Ovary (tissue), 9 donors: ENCODE measurements around the gene IP6K2. TPM values are rescaled to one million over a fixed set of nuclear protein-coding genes. Genes with fewer than 3 reads are reported as not detected.

Experiments used
- DNase-seq, 5 donors: peaks; one replicate each; pipeline ENCODE4 v3.0.0-alpha.2; 2019 to 2020
- H3K27ac ChIP-seq, 2 donors: fragments of 200-600 bp; one replicate each; pipeline versions ENCODE4 v1.5.1 to v1.8.0; 2019 to 2022
- H3K27me3 ChIP-seq: fragments of 200-600 bp; one replicate; pipeline ENCODE4 v1.8.0; 2022
- H3K36me3 ChIP-seq: fragments of 200-600 bp; sonication (generic); one replicate; pipeline ENCODE4 v1.5.1; 2019
- H3K4me1 ChIP-seq: one replicate; pipeline ENCODE4 v1.8.1; 2013; ENCODE audit warnings: mild to moderate bottlenecking, moderate library complexity; ENCODE audit not compliant: insufficient read depth
- H3K4me3 ChIP-seq: fragments of 200-600 bp; sonication (generic); one replicate; pipeline ENCODE4 v1.5.1; 2017
- H3K9me3 ChIP-seq, 2 donors: fragments of 200-600 bp in 1 of 2; sonication (generic) in 1 of 2; one replicate each; pipeline versions ENCODE4 v1.5.1 to v1.8.1; 2013 to 2019; ENCODE audit warnings: mild to moderate bottlenecking in 1 of 2, moderate library complexity in 1 of 2
- EP300 ChIP-seq: sonication (generic); formaldehyde crosslinking; IDR thresholded peaks from one replicate; pipeline ENCODE4 v1.6.1; 2017; ENCODE audit warnings: antibody characterized with exemption
- POLR2A ChIP-seq: fragments of 450-650 bp; IDR thresholded peaks from one replicate; pipeline ENCODE4 v1.6.1; 2017; ENCODE audit warnings: antibody characterized with exemption, mild to moderate bottlenecking, moderate library complexity
- WGBS, 3 donors: extraction: QIAGEN DNeasy Blood & Tissue Kit in 1 of 3; methylation state at CpG; one replicate each; pipeline versions ENCODE4 v1.1.5 to v1.1.7; 2013 to 2017; 5-methylcytosine and 5-hydroxymethylcytosine counted together
- intact Hi-C, 4 donors: fragments of 100-400 bp; cut with DNase I; formaldehyde crosslinking; loops; one replicate each; pipeline versions ENCODE4 v1.11.0 to v1.15.1; 2022 to 2023
- polyA plus RNA-seq, 2 donors: library from polyadenylated mRNA; stranded (reverse); fragments of 200-250 nt in 1 of 2; fragments of 350-450 nt in 1 of 2; fragmentation: Illumina TruSeq in 1 of 2; extraction: RNeasy Lipid Tissue Mini Kit (QIAGEN cat#74804) in 1 of 2; gene quantifications; one replicate each; pipeline ENCODE4 v1.2.3, GENCODE V29; 2013 to 2014
- total RNA-seq, 7 donors: library from RNA; depleted of rRNA in 2 of 7; stranded (reverse); fragments of >200 nt in 2 of 7; fragmentation: NEBNext Ultra II Directional in 3 of 7; extraction: Animal tissue kit (Norgen Biotek cat#: 25700) in 3 of 7; gene quantifications; one replicate each; pipeline versions ENCODE4 v1.1.0 to v1.2.4, GENCODE V29; 2016 to 2023
- TF ChIP-seq, protein P1 (sequence below), 3 donors: fragments of 450-650 bp in 2 of 3; fragments of 200-600 bp in 1 of 3; IDR thresholded peaks; one replicate each; pipeline versions ENCODE4 v1.5.1 to v1.8.0; 2016 to 2022; ENCODE audit warnings: antibody characterized with exemption in 3 of 3, mild to moderate bottlenecking in 1 of 3
- donor health status: DM: no; HTN: no; CAD: no; lungs with moderate emphysema.
- donor health status: DM: no; HTN: no; CAD: no.
- donor health status: Bipolar disorder and iron deficiency.
- donor health status: DM: yes; HTN: yes; CAD: no.
- donor health status: DM: no; HTN: no; CAD: no.
- donor health status: DM: yes; HTN: yes; CAD: no.

IP6K2 gene
- total and polyA plus RNA-seq, 9 donors = 51.8 to 132 (median 62.7) TPM

DNA sequence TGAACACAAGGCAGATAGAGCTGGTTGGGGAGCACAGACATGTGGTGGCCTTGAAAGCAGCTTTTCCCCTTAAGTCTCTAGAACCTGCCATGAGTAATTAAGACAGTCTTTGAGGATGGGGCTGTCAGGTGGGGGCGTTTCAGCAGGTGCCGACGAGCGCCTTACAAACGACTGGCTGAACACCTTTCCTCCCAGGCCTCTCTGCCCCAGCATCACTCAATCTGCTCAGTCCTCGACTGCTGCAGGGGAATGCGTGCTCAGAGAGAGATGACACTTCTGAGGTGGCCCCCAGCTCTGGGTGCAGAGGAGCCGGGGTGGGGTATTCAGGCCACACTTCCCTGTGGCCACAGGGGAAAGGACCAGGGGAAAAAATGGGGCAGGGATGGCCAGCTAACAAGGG, 23.2 kb downstream of the IP6K2 start:
- no peaks in the 10 kb centered on the region for H3K36me3 ChIP-seq
- H3K27me3 ChIP-seq = no peaks in the 10 kb centered on the region
- peak overlapping the region; percentile 59 for H3K4me3 ChIP-seq
- H3K27ac ChIP-seq = peak overlapping the region; percentile 66 to 83
- WGBS, 3 donors = 52 to 64% (median 54%) methylated on average over 8 of the region's 8 CpGs
- TF ChIP-seq, protein P1, sequence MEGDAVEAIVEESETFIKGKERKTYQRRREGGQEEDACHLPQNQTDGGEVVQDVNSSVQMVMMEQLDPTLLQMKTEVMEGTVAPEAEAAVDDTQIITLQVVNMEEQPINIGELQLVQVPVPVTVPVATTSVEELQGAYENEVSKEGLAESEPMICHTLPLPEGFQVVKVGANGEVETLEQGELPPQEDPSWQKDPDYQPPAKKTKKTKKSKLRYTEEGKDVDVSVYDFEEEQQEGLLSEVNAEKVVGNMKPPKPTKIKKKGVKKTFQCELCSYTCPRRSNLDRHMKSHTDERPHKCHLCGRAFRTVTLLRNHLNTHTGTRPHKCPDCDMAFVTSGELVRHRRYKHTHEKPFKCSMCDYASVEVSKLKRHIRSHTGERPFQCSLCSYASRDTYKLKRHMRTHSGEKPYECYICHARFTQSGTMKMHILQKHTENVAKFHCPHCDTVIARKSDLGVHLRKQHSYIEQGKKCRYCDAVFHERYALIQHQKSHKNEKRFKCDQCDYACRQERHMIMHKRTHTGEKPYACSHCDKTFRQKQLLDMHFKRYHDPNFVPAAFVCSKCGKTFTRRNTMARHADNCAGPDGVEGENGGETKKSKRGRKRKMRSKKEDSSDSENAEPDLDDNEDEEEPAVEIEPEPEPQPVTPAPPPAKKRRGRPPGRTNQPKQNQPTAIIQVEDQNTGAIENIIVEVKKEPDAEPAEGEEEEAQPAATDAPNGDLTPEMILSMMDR (IDR thresholded peaks at IDR 0.05) = no peak
- TF ChIP-seq EP300 = no peak
- TF ChIP-seq POLR2A = no peak
- intact Hi-C loops = no loop called here
- H3K4me1 ChIP-seq = peaks cover 9% of the 10 kb centered on the region
- no peaks in the 10 kb centered on the region for H3K9me3 ChIP-seq
- peak in 1 of 5 donors; percentile 38 for DNase-seq

DNA sequence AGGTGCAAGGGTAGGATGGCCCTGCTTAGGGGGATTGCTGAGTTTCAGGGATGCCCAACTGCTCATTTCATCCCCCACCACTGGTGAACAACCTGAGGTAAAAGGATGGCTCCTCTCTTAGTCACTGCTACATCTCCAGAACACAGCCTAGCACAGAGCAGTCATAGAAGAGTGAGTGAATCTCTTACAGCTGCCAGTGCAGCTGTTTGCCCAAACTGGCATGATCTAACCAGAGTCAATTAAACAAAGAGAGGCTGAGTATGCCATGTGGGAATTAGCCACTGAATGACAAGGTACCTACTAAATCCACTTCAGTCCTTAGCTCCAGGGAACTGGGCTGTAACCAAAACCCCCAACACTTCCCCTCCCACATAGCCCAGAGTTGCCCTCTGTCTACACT, 24.5 kb downstream of the IP6K2 start:
- intact Hi-C loops = no loop called here
- Histone ChIP-seq H3K27ac (peak overlapping the region in 1 of 2 donors; percentile 2), H3K4me1 (peaks cover 9% of the 10 kb centered on the region), H3K36me3 (no peaks in the 10 kb centered on the region), H3K4me3 (no peak overlapping the region), H3K9me3 (no peaks in the 10 kb centered on the region), H3K27me3 (no peaks in the 10 kb centered on the region)
- TF ChIP-seq, protein P1 (IDR thresholded peaks at IDR 0.05) = no peak
- peak in 1 of 5 donors; percentile 7 for DNase-seq

DNA sequence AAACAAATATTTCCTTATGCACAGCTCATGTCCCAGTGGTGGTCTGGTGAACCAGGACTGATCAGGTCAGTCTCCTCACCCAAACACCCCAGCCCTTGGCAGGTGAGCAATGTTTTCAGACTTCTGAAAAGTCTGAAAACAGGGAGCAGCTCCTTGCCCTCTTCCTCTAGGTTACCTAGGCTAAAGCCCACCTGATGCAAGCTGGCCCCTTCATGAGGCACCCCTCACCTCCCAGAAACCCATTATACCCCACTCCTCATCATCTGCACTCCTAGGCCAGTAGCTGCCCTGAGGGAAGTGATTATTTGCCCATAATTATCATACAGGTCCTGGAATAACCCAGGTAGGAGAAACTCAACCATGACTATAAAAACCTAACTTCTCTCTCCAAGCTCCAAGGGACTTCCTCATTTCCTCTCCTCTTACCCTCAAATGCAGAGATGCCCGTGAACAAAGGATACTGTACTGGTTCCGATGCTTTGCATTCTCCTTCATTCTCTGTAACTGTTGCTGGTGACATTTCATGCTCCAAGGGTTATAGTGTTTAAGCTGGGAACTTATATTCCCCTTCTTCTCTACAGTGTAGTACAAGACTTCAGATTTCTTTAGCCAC, 26.1 kb downstream of the IP6K2 start:
- Histone ChIP-seq H3K27ac (no peak overlapping the region), H3K27me3 (no peaks in the 10 kb centered on the region), H3K9me3 (no peaks in the 10 kb centered on the region), H3K4me1 (peaks cover 8% of the 10 kb centered on the region), H3K36me3 (no peaks in the 10 kb centered on the region), H3K4me3 (no peak overlapping the region)
- intact Hi-C loops = no loop called here
- DNase-seq = no peak
- TF ChIP-seq POLR2A (no peak), EP300 (no peak)
- TF ChIP-seq, protein P1 (IDR thresholded peaks at IDR 0.05) = no peak
- 77 to 89% (median 85%) methylated on average over 2 of the region's 2 CpGs for WGBS, 3 donors

DNA sequence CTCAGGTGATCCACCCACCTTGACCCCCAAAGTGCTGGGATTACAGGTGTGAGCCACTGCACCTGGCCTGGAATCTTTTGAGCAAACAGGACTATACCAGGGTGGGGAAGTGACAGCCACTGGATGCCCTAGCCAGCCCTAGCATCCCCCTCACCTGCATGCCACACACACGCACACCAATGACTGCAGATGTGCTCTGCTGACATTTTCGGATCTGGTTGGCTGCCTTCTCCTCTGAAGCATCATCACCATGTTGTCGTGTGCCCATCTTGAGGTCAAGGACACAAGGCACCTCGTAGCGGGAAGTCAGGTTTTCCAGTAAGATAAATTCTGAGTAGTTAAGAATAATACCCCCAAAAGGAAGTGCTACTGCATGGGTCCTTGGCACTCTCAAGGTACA, 27.6 kb downstream of the IP6K2 start:
- 52 to 59% (median 53%) methylated on average over 5 of the region's 5 CpGs for WGBS, 3 donors
- intact Hi-C loops = loop anchor here in 1 of 4 donors (10.0 kb wide), 1 partner anchor 225 kb away; a partner anchor contains a TSS
- Histone ChIP-seq H3K4me1 (peaks cover 5% of the 10 kb centered on the region), H3K36me3 (no peaks in the 10 kb centered on the region), H3K27me3 (no peaks in the 10 kb centered on the region), H3K27ac (no peak overlapping the region), H3K4me3 (no peak overlapping the region), H3K9me3 (no peaks in the 10 kb centered on the region)
- no peak for DNase-seq
- TF ChIP-seq POLR2A (no peak), EP300 (no peak)
- TF ChIP-seq, protein P1 (IDR thresholded peaks at IDR 0.05) = no peak
